ENCODE measurements around the gene PAXX.

The PAXX gene

GRCh38 chr9:136964171-136964689 lies 28.0 kb upstream of the PAXX start:
- TF ChIP-seq CTCF (IDR thresholded peaks at IDR 0.05; ENCODE audit: insufficient read depth, missing control alignments) = no peak
- FAIRE-seq (no peak), DNase-seq (ENCODE audit: insufficient read length, low spot score) (no peak)

GRCh38 chr9:136964833-136965422 lies 27.3 kb upstream of the PAXX start:
- no peak for FAIRE-seq
- TF ChIP-seq CTCF (IDR thresholded peaks at IDR 0.05; ENCODE audit: insufficient read depth, missing control alignments) = no peak
- no peak for DNase-seq (ENCODE audit: insufficient read length, low spot score)

DNA sequence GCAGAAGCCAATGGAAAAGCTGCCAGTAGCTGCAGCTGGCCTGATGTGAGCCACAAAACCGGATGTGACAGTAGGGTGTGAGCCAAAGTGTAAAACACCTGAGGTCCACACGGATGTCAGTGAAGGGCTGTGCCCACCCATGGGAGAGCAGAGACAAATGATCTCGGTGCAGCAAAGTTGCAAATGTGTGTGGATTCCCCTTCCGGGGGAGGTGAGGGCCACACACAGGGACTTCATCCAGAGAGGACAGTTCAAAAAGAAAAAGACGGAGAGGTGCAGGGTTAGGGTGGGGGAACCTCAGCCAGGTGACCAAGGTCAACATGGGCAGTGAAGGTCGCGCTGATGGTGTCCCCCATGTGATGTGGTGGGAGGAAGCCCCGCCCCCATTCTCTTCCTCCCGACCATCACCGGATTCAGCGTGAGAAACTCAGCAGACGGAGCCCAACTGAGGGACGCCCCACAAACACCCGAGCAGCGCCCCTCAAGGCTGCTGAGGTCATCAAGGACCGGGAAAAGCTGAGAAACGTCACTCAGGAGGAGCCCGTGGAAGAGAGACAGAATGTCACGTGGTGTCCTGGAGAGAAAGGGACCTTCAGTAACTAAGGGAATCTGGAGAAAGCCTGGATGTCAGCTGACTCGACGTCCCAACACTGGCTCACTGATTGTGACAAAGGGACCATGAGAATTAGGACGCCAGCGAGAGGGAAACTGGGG lies 26.3 kb upstream of the PAXX start:
- DNase-seq (ENCODE audit: insufficient read length, low spot score) = no peak
- TF ChIP-seq CTCF (IDR thresholded peaks at IDR 0.05; ENCODE audit: insufficient read depth, missing control alignments) = no peak
- FAIRE-seq = no peak

GRCh38 chr9:136968333-136969127 lies 23.7 kb upstream of the PAXX start:
- FAIRE-seq (no peak), DNase-seq (ENCODE audit: insufficient read length, low spot score) (no peak)
- TF ChIP-seq CTCF (IDR thresholded peaks at IDR 0.05; ENCODE audit: insufficient read depth, missing control alignments) = no peak

- DNase-seq (ENCODE audit: insufficient read length, low spot score) (no peak), FAIRE-seq (no peak)
- TF ChIP-seq CTCF (IDR thresholded peaks at IDR 0.05; ENCODE audit: insufficient read depth, missing control alignments) = no peak
Observed at GRCh38 chr9:136969150-136969549, 23.1 kb upstream of the PAXX start.

DNA sequence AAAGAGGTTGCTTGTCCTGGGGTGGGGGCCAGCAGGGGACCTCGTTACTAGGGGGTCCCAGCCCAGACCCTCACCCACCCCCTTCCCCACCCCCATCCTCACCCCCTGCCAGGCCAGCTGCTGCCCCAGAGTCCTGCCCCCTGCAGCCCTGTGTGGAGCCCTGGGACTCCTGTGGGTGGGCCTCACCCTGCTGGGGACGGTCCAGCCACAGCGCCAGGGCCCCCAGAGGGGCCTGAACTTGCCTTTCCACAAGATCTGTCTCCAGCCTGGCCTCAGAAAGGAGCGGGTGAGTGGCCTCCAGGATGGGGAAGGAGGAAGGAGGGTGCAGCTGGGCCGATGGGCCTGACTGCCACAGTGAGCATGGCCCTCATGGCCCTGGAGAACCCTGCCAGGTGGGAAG lies 22.4 kb upstream of the PAXX start:
- no peak for TF ChIP-seq CTCF (IDR thresholded peaks at IDR 0.05; ENCODE audit: insufficient read depth, missing control alignments)
- DNase-seq (ENCODE audit: insufficient read length, low spot score) (no peak), FAIRE-seq (no peak)
